ENCODE measurements around the gene PLXDC1.

- TF ChIP-seq CTCF (IDR thresholded peaks at IDR 0.05; ENCODE audit: low read depth, low read length, poor library complexity, severe bottlenecking) (no peak), EZH2phosphoT487 (IDR thresholded peaks at IDR 0.05; ENCODE audit: borderline replicate concordance, low read length) (no peak)
These were observed 48.8 kb upstream of the PLXDC1 start, which contains the start of gene RPL19 for GRCh38 chr17:39200070-39200879.
